Activated B cell treated with CpG ODN at 0.5 μM for 24 hours (primary cell): ENCODE results near the gene ITIH2. TPM values are rescaled to one million over a fixed set of nuclear protein-coding genes. Genes with fewer than 3 reads are reported as not detected.
"Not testable (repeated sequence)": the region's sequence is repeated elsewhere in the genome, so short reads cannot be mapped to it uniquely, and the experiment has no call there.

ENCODE experiments used
- ATAC-seq: fragments of 200-7000 bp; cut with Tn5 transposase; one replicate; pipeline ENCODE4 v1.10.0; 2021; ENCODE audit warnings: low read depth, mild to moderate bottlenecking, moderate library complexity
- CTCF ChIA-PET: fragments of 350-600 bp; sonication (Branson Sonifier 250); formaldehyde crosslinking; loops from one replicate; lab custom pipeline; 2021; ENCODE audit warnings: antibody characterized with exemption; lab: Charles Lee
- POLR2A ChIA-PET: fragments of 350-600 bp; sonication (Branson Sonifier 250); formaldehyde crosslinking; loops from one replicate; lab custom pipeline; 2021; ENCODE audit warnings: antibody characterized with exemption; lab: Charles Lee
- DNase-seq: peaks from one replicate; pipeline ENCODE4 v3.0.0; 2022
- H3K27ac Mint-ChIP-seq: one replicate; pipeline ENCODE4 v1.8.0; 2020; ENCODE audit warnings: mixed read lengths
- H3K27me3 Mint-ChIP-seq: one replicate; pipeline ENCODE4 v1.8.0; 2021; ENCODE audit warnings: mixed read lengths
- H3K36me3 Mint-ChIP-seq: one replicate; pipeline ENCODE4 v1.8.0; 2021; ENCODE audit warnings: low read depth, mixed read lengths
- H3K4me1 Mint-ChIP-seq: one replicate; pipeline ENCODE4 v1.8.0; 2021; ENCODE audit warnings: mixed read lengths
- H3K4me3 Mint-ChIP-seq: one replicate; pipeline ENCODE4 v1.8.0; 2020; ENCODE audit warnings: mild to moderate bottlenecking, mixed read lengths
- H3K9me3 Mint-ChIP-seq: one replicate; pipeline ENCODE4 v1.8.0; 2020; ENCODE audit warnings: mixed read lengths
- CTCF ChIP-seq: fragments of 200-600 bp; IDR thresholded peaks from one replicate; pipeline ENCODE4 v1.8.0; 2022; ENCODE audit warnings: antibody characterized with exemption, mild to moderate bottlenecking
- intact Hi-C: fragments of 100-400 bp; cut with micrococcal nuclease; formaldehyde crosslinking; loops from one replicate; pipeline ENCODE4 v1.15.1; 2024
- total RNA-seq: library from RNA; stranded (reverse); gene quantifications from 2 replicates; pipeline ENCODE4 v1.2.3, GENCODE V29; 2022

Gene ITIH2
- total RNA-seq, 1 donor from 2014 or later = not detected

- Mint-ChIP-seq H3K4me1 (no peaks in the 10 kb centered on the region), H3K36me3 (peaks cover 72% of the 10 kb centered on the region), H3K4me3 (no peak overlapping the region), H3K9me3 (no peaks in the 10 kb centered on the region), H3K27ac (no peak overlapping the region), H3K27me3 (no peaks in the 10 kb centered on the region)
- DNase-seq = no peak
- POLR2A ChIA-PET = no interaction called here
- CTCF ChIA-PET = no interaction called here
- no peak for ATAC-seq
- intact Hi-C loops = no loop called here
- no peak for TF ChIP-seq CTCF
Measured at GRCh38 chr10:7767209-7767608, 64.1 kb downstream of the ITIH2 start.

DNA sequence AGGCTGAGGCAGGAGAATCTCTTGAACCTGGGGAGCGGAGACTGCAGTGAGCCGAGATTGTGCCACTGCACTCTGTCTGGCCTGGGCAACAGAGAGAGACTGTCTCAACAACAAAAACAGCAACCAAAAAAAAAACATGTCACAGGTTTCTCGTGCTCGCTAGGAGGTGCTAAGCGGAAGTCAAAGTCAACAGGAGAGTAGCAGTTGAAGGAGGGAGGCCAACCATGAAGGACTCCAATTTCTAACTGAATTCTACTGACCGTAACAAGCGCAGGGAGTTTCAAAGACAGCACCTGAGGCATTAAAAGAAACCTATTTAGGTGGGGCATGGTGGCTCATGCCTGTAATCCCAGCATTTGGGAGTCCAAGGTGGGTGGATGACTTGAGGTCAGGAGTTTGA, 65.3 kb downstream of the ITIH2 start:
- H3K9me3 Mint-ChIP-seq = no peaks in the 10 kb centered on the region
- H3K27ac Mint-ChIP-seq = no peak overlapping the region
- no peak for ATAC-seq
- CTCF ChIA-PET = no interaction called here
- intact Hi-C loops = no loop called here
- TF ChIP-seq CTCF = no peak
- H3K4me1 Mint-ChIP-seq = peaks cover under 1% of the 10 kb centered on the region
- peaks cover 70% of the 10 kb centered on the region for H3K36me3 Mint-ChIP-seq
- no peak overlapping the region for H3K4me3 Mint-ChIP-seq
- POLR2A ChIA-PET = no interaction called here
- no peak for DNase-seq
- no peaks in the 10 kb centered on the region for H3K27me3 Mint-ChIP-seq

- peaks cover 73% of the 10 kb centered on the region for H3K36me3 Mint-ChIP-seq
- ChIA-PET POLR2A (no interaction called here), CTCF (no interaction called here)
- TF ChIP-seq CTCF = no peak
- DNase-seq (no peak), ATAC-seq (no peak)
- H3K4me1 Mint-ChIP-seq = peaks cover 11% of the 10 kb centered on the region
- no peak overlapping the region for H3K27ac Mint-ChIP-seq
- H3K4me3 Mint-ChIP-seq = no peak overlapping the region
- intact Hi-C loops = no loop called here
- no peaks in the 10 kb centered on the region for H3K9me3 Mint-ChIP-seq
- no peaks in the 10 kb centered on the region for H3K27me3 Mint-ChIP-seq
Measured at GRCh38 chr10:7773845-7774801, 71.0 kb downstream of the ITIH2 start.

DNA sequence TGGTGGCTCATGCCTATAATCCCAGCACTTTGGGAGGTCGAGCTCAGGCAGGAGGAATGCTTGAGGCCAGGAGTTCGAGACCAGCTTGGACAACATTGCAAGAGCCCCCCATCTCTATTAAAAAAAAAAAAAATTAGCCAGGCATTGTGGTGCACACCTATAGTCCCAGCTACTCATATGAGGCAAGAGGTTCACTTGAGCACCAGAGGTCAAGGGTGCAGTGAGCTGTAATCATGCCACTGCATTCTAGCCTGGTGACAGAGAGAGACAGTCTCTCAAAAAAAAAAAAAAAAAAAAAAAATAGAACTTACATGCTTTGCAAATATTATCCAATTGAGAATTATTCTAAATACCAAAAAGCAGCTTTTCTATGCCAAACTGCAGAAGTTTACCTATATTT, 73.7 kb downstream of the ITIH2 start:
- TF ChIP-seq CTCF = no peak
- POLR2A ChIA-PET = interaction anchor here (0.6 to 1.1 kb wide), 3 partner anchors 11 to 68 kb away, joined by 3 read pairs; partner anchors contain the start of genes ATP5F1C and KIN
- Mint-ChIP-seq H3K36me3 (peaks cover 75% of the 10 kb centered on the region), H3K9me3 (no peaks in the 10 kb centered on the region), H3K4me1 (peaks cover 12% of the 10 kb centered on the region), H3K27ac (no peak overlapping the region), H3K27me3 (no peaks in the 10 kb centered on the region), H3K4me3 (no peak overlapping the region)
- ATAC-seq = no peak
- CTCF ChIA-PET = no interaction called here
- no peak for DNase-seq
- intact Hi-C loops = no loop called here

- H3K9me3 Mint-ChIP-seq, H3K27ac Mint-ChIP-seq, H3K4me3 Mint-ChIP-seq, CTCF ChIA-PET, H3K27me3 Mint-ChIP-seq, DNase-seq, ATAC-seq: not testable (repeated sequence)
- peaks cover 14% of the 10 kb centered on the region for H3K4me1 Mint-ChIP-seq
- intact Hi-C loops = loop anchor here (10.0 kb wide), 3 partner anchors 273 to 1807 kb away; partner anchors contain the start of genes GATA3, IL15RA and SFMBT2
- H3K36me3 Mint-ChIP-seq = peaks cover 56% of the 10 kb centered on the region
- POLR2A ChIA-PET = interaction anchor here (0.7 kb wide), 1 partner anchor 190 kb away, joined by 3 read pairs; no protein-coding TSS in a partner anchor
Measured at GRCh38 chr10:7782194-7782593, 79.1 kb downstream of the ITIH2 start.
